ENCODE measurements around the gene IMP4. TPM values are rescaled to one million over a fixed set of nuclear protein-coding genes. Genes with fewer than 3 reads are reported as not detected.

Gene IMP4
- total RNA-seq, 1 experiment from 2014 or later = 101 TPM

GRCh38 chr2:130387804-130388203 is 45.1 kb downstream of the IMP4 start:
- H4K5ac ChIP-seq (ENCODE audit: insufficient read length, low read depth, low read length) = no peak overlapping the region
- peaks cover 23% of the 10 kb centered on the region in 2 experiments for H3K4me1 Mint-ChIP-seq
- H2AFZ ChIP-seq (ENCODE audit: low read length) = no peak overlapping the region
- no peak overlapping the region for H2BK120ac ChIP-seq (ENCODE audit: low read depth, low read length, poor library complexity, severe bottlenecking)
- WGBS (ENCODE audit: extremely low coverage, insufficient read length, low lambda C conversion rate) = no CpG with 5 or more reads among the region's 4 CpGs
- H3K18ac ChIP-seq (ENCODE audit: insufficient read length, low read depth, low read length) = no peak overlapping the region
- H2BK15ac ChIP-seq (ENCODE audit: low read depth, low read length) = no peak overlapping the region
- no peak overlapping the region for H3K23ac ChIP-seq (ENCODE audit: insufficient read length, low read depth, low read length)
- H2BK12ac ChIP-seq (ENCODE audit: insufficient read length, low read depth, low read length) = no peak overlapping the region
- no peak overlapping the region for H3K27ac Mint-ChIP-seq
- H2AK5ac ChIP-seq (ENCODE audit: insufficient read length, low read length) = no peak overlapping the region
- no peak for DNase-seq
- TF ChIP-seq CTCF (conservative IDR thresholded peaks at IDR 0.05) = no peak
- no peaks in the 10 kb centered on the region for H3K9me3 ChIP-seq (ENCODE audit: control insufficient read depth, low read depth, low read length)
- no peaks in the 10 kb centered on the region for H3K36me3 Mint-ChIP-seq (ENCODE audit: insufficient read depth in 1 of 3, low read depth in 3 of 3)
- H4K8ac ChIP-seq (replicated peaks; ENCODE audit: insufficient read length, low read depth, low read length) = no peak overlapping the region
- H2BK5ac ChIP-seq (ENCODE audit: insufficient read length, low read length) = no peak overlapping the region
- no peaks in the 10 kb centered on the region for H3K79me2 ChIP-seq (ENCODE audit: insufficient read depth, low read length)
- H4K91ac ChIP-seq (ENCODE audit: insufficient read length, low read depth, low read length) = no peak overlapping the region
- H3K4ac ChIP-seq (ENCODE audit: low read depth, low read length) = no peak overlapping the region
- no peaks in the 10 kb centered on the region for H3K79me1 ChIP-seq (ENCODE audit: insufficient read depth, low read depth, low read length, poor library complexity, severe bottlenecking)
- no peak overlapping the region for H3K9ac ChIP-seq (ENCODE audit: extremely low read depth, insufficient read length, low read length)
- no peak overlapping the region for H3K4me2 ChIP-seq (ENCODE audit: insufficient read depth, insufficient read length, low read length)
- no peak overlapping the region for H3K14ac ChIP-seq (ENCODE audit: insufficient read depth, low read length)
- H3K27ac ChIP-seq (ENCODE audit: insufficient read length, low read depth, low read length) = no peak overlapping the region
- peaks cover 3% of the 10 kb centered on the region; the same call in 1 of the 2 replicates for H3K4me1 ChIP-seq (ENCODE audit: insufficient read depth, low read length)
- no peaks in the 10 kb centered on the region for H3K23me2 ChIP-seq (ENCODE audit: insufficient read length, low read depth, low read length, poor library complexity, severe bottlenecking)
- H3K27me3 ChIP-seq (ENCODE audit: insufficient read depth, low read length) = peaks cover 3% of the 10 kb centered on the region; the same call in 1 of the 2 replicates
- H3K27me3 Mint-ChIP-seq (ENCODE audit: low read depth) = peaks cover 10% of the 10 kb centered on the region
- no peak overlapping the region for H2BK20ac ChIP-seq (ENCODE audit: low read depth, low read length, poor library complexity, severe bottlenecking)
- no peak overlapping the region for H3K4me3 Mint-ChIP-seq
- H3K56ac ChIP-seq (ENCODE audit: insufficient read length, low read depth, low read length) = no peak overlapping the region
- H3K9me3 Mint-ChIP-seq = no peaks in the 10 kb centered on the region
- no peaks in the 10 kb centered on the region for H4K20me1 ChIP-seq (ENCODE audit: control insufficient read depth, insufficient read depth, insufficient read length)
- H3T11ph ChIP-seq (ENCODE audit: low read length) = no peak overlapping the region

All from H9 (cell line).